Activated CD8-positive, alpha-beta memory T cell treated with anti-CD3 and anti-CD28 coated beads for 48 hours (primary cell): ENCODE measurements around the gene MAFB.
"Not testable (repeated sequence)": the region's sequence is repeated elsewhere in the genome, so short reads cannot be mapped to it uniquely, and the experiment has no call there.

Experiments used
- DNase-seq, 3 experiments: peaks; one replicate each; pipeline ENCODE4 v3.0.0-alpha.2; 2020; ENCODE audit warnings: low read depth in 2 of 3, low spot score in 2 of 3

Gene MAFB

DNA sequence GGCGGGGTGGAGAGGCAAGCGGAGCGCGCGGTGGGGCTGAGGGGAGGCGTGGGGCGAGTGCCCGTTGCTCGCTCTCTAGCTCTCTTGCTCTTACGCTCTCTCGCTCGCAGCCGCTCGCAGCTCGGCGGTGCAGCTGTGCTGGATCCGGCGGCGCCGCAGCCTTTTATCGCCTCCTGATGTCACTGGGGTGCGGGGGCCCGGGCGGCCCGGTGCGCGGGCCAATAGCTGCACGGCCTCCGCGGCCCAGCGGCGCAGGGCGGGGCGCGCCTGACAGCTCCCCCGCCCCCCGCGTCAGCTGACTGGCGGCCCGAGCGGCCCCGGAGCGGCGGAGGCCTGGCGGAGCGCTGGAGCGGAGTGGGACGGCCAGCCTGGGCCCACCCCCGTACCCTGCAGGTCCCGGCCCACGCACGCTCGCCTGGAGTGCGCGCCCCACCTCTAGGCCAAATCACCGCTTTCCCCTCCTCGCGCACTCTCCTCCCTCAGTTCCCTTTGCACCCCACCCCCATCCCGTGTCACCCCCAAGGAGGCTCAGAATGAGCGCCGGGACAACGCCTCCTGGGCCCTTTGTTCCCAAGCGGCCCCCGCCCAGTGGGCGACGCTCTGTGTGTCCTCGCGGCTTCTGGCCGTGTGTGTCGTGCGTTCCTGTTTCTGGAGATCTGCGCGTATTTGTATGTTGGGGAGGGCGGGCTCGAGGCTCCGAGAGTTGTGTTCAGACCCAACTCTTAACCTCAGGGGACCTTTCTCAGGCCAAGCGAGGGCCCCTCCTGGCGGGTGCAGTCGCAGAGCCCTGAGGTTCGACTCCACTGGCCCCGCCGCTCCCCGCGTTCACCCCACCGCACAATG, at the start of gene MAFB:
Gene MAFB (minus strand): TSS at position 137 of the 843 bp plus-strand sequence. CDS start 386 bp downstream, outside the sequence.
- DNase-seq: peak in 1 of 3 experiments; percentile 33

DNA sequence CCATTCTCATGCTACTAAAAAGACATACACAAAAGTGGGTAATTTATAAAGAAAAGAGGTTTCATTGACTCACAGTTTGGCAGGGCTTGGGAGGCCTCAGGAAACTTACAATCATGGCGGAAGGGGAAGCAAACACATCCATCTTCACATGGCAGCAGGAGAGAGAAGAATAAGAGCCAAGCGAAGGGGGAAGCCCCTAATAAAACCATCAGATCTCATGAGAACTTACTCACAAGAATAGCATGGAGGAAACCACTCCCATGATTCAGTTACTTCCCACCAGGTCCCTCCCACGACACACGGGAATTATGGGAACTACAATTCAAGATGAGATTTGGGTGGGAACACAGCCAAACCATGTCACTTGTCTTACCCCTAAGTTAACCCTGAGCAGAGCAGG, 47.4 kb upstream of the MAFB start:
- DNase-seq: not testable (repeated sequence)

DNA sequence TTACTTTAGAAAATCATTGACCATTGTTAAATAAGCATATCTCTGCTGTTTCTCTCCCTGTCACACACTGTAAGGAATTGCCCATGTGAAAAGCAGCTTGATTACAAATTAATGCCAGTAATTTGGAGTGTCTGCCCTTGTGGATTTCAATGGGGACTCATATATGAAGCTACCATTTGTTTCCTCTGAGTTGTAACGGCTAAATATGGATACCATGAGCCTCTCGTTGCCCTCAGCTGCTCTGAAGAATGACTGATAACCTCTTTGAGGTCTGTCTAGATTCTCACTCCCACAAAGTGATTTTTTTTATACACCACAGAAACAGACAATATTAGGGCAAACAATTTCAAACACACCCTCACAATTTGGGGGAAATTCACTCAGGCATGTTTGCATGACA, 40.0 kb upstream of the MAFB start:
- no peak for DNase-seq

DNA sequence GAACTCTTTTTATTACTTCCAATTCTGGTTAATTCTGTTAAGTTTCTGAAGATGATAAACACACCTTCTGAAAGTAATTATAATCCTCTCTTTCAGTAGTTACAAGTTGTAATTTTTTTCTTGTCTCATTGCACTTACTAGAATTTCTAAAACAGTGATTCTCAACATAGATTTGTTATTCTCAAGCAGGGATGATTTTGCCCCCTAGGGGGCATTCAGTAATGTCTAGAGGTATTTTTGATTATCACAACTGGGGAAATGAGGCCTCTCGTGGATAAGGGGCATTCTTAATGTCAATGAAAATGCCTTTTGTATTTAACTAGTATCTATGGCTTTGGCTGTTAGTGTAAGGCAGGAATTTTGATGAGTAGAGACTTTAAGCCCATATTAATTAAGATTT, 39.4 kb upstream of the MAFB start:
- no peak for DNase-seq

DNA sequence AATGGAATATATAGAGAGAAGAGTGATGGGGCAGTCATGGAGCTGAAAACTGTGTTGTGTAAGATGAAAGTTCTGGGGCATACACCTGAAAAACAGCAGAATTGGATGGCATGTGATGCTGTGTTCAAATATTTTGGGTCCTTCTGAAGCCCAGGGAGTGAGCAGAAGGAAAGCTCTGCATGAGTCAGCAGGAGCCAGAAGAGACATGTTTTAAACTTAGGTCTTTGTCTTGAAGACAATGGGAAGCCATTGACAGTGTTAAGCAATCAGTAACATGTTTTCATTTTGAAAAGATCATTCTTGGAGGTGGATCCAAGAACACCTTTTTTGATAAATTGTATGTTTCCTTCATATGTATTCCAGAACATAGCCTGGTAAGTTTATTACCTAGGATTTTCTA, 38.9 kb upstream of the MAFB start:
- DNase-seq: no peak

DNA sequence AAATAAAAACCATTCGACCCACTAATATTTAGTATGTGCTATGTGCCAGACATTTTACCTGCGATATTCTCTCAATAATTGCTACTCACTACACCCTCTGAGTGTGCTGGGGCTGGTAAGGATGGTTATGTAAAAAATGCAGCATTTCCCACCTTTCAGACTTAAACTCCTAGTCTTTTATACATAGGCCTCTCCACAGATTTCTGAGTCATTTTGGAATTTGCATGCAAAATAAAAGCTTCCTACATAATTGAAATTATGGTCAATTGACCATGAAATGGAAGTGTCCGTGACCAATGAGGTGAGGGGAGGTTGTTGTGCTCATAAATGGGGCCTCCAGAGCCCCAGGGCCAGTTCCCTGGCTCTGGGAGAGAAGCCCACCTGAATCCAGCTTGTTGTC, 37.7 kb upstream of the MAFB start:
- no peak for DNase-seq

DNA sequence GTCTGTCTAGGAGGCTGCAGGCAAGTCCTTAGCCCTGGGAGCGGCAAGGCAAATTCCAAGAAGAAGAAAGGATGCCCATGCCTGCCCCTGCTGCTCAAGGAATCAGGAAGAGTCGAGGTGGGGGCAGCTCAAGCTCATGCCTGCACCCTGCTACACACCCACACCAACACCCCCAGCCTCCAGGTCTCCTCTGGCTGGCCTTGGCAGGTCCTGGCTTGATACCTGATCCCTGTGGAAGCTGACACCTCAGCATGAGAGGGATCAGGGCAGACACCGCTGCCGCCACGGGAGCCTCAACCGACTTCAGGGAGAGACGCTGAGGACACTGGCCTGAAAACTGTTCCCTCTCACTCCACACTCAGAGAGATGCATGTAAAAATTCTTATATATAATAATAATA, 35.5 kb upstream of the MAFB start:
- no peak for DNase-seq

DNA sequence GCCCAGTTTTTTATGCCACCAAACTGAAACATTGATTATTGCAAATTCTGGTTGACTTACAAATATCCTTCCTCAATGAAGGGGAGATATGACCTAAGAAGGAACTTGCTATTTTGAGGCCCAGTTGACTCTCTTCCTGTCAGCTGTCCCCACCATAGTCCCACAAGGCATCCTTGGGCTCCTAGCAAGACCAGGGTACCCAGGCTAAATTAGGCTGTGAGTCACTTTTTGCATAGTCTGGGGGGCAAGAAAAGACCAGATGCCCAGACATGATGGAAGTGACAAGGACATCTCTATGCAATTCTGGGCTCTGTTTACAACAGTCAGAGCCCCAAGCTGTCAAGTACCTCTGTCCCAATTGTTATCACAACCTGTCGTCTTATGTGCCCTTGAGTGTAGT, 31.8 kb upstream of the MAFB start:
- no peak for DNase-seq

DNA sequence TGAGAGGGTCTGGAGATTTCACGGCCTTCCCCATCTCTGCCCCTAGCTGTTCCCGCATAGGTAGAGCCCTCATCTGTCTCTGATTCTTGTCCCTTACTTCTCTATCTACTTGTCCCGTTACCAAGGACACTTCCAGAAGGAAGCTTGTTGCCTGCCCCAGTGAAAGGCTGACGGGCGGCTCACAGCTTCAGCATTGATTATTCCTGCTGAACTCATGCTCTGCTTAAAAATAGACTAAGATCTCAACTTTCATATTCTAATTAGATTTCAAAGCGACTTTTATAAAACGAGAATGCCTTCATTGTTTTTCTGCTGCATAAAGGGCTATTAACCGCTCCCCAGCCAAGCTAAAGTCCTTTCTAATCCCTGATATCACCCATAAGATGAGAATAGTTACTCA, 31.1 kb upstream of the MAFB start:
- no peak for DNase-seq

DNA sequence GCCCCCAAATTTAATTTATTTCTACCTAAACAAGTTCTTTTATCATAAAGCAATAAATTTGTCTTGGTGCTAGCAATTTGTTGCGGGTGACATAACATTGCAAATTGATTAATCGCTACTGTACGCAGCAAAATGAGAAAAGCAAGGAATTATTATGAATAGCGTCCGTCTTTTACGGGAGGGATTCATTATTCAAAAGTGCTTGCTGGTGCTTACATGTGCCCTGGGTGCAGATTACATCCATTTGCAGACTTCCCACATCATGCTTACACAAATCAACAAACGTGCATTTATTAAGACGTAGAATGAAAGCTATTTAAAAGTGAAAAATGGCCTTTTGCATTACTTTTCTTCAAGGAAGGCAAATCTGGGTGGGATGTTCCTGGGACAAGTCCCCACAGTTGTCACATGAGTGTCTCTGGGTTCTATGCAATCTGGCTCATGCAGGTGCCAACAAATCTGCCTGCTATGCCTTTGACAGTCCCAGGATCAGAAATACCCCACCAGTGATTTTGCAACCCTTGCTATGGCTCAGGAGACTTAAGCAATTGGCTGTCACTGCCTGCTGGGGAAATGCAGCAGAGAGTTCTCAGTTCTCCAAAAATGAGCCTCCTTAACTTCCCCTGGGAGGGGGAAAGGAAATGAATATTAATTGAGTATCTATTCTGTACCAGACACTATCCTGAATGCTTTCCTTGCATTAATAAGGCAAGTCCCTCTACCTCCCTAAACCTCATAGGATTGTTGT, 30.1 kb upstream of the MAFB start:
- DNase-seq: no peak

DNA sequence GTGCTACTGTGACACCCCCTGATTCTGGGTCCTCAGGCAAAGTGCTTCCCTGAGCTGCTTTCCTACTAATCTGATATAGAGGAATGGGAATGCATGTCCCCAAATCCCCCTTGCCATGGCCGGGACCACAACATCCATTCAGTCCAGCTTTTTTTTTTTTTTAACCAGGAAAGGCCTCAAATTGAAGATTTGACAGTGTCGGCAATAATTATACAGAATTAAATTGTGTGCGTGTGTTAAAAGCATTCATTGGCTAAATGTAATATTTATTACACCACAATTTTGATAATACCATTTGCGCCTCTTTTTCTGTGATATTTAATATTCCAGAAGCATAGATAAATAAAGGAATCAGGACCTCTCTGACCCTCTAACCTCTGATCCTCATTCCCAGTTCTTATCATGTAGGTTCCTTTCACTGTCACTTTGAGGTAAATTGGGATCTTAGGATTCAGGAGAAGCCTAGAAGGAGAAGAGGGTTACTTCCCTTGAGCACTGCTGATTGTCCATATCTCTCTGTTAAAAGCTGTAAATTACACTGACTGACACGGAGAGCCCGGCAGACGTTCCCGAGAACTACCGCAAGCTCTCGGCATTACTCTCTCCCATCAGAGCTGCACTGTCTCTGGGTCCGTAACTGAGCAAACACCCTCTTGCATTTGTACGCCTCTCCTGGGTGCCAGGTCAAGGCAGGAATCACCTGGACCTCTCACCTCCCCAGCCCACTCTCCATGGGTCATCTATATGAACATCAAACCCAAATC, 29.4 kb upstream of the MAFB start:
- no peak for DNase-seq

DNA sequence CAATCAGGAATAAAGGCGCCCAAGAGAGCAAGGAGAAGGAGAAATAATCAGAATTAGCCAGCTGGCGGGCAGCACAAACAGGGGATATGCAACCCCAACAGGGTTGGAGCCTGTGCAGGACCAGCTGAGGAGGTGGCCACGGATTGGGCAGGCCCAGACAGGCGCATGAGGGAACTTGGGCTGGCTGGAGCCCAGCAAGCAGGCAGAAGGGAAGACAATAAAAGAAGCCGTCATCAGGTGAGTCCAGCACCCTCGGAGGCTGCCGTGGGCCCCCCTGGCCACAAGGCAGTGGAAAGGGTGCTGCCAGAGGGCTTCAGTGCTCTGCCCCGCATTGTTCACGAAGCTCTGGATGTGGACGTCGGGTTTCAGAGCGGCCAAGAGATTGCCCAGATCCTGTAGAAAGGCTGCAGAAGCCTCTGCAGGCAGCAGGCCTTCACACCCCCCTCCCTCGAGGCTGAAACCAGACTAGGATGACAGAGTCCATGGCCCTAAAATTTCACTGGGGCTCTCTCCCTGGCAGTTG, 28.4 kb upstream of the MAFB start:
- DNase-seq: no peak

DNA sequence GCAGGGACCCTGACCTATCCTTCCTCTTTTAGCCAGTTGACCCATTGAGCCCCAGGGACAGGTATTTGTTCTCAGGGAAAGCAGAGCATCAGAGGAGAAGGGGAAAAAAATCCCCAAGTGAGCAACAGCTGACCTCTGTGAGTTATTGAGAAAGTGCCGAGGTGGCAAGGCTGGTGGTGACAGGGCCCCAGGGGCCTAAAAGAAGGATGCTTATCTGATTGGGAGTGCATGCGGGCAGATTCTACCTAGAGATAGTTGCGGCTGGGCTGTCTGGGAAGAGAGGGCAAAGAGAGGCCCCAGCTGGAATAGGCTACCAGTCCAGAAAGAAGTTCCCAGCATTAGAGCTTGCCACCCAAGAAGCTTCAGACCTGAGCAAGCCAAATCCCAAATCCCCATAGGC, 26.5 kb upstream of the MAFB start:
- no peak for DNase-seq

DNA sequence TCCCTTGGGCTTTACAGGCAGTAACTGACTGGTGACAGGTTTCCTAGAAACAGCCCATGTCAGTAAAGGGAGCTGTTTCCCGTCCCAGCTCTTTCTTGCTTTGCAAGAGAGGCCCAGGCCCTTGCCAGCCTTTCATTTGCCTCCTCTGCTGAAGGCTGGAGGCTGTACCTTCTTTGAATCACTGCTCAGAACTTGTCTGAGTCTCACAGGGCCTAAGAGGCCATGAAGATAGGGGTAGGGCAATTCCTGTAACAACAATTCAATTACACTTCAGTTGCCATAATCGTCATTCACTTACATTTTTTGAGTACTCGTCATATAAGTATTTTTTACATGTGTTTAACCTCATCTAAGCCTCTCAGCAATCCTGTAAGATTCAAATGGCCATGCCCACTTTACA, 25.9 kb upstream of the MAFB start:
- no peak for DNase-seq

DNA sequence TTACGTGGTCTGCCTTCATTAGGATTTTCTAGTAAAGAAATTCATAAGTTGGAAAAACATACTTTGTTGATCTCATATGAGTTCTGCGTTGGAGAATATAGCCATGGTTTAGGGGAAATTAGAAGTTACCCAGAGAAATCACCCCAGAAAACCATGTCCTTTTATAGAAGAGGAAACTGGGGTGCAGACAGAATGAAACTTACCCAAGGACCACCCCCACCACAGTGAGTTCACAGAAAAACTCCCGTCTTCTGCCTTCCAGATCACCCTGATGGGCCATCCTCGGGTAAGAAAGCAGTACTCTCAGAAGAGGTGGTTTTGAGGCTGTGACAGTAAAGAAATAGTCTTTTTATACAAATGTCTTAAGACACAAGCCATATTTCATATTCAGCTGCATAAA, 25.1 kb upstream of the MAFB start:
- DNase-seq: no peak

DNA sequence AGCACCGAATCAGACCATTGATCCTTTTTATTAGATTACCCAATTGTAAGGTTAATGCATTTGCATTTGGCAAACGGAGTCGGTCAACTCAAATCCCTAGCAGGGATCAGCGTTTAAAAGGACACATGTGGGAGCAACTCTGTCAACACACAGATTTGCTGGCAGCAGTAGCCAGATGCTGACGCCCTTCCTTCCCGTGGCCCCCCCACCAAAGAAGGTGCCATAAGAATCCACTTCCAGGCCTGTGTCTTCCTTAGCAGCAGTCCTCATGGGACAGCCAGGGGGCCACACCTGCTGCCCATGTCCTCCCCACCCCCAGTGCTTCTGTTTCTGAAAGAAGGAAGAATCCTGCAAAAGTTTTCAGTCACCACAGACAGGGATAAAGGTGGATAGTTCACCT, 24.5 kb upstream of the MAFB start:
- no peak for DNase-seq

DNA sequence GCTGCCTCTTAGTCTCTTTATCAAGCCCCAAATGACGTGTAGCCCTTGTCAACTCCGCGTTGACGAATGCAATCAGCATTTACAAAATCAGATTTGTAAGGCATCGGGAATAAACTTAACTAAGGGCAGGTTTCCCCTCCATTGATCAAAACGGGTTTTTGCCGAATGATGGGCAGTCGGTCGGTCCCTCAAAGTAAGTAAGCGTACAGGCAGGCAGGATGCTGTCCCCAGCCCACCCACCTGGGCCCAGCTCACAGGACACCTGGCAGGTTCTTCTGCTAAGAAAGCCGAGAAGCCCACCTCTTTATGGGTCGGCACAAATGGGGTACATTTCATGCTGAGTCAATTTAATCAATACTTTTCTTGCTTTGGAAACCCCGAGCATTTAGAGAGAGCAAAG, 22.0 kb upstream of the MAFB start:
- DNase-seq: no peak

DNA sequence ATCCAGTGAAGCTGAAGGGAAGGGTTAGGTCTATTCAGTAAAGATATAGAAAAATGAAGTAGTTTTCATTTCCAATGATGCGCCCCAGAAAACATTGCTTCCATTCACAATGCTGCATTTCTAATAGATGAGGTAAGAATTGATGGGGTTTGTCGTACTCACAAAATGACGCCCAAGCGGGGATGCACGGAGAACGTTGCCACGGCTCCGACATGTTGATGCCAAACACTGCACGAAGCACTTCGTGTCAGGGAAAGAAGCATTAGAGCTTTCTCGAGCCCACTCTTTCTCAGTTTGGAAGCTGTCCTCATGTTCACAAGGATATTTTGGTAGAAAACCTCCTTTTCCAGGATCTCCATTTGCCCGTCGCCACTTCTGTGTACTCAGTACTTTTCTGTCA, 21.6 kb upstream of the MAFB start:
- DNase-seq: no peak

DNA sequence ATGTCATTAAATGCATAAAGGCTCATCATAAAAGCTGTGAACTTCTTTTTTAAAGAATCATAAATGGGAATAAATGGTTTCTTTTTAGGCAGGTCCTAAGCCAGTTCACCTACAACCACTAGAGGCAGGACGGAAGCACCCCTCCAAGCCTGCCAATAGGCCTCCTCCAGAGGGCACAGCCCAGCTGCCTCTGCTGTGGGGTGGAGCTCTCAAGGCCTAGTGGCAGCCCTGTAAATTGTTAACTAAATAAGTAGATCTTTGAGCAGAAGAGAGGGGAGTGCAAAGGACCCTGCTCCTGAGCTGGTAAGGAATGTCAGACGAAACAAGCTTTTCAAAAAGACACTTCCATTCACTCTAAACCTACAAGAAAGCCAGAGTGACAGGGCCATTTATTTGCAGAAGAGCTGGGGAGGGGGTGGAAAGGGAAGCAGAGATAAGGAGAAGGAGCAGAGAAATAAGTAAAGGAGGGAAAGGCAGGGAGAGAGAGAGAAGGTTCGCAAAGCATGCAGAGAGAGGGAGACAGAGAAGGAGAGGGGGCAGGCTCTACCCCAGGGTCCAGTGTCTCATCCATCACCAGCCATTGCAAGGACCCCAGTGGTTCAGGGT, 18.0 kb upstream of the MAFB start:
- no peak for DNase-seq

DNA sequence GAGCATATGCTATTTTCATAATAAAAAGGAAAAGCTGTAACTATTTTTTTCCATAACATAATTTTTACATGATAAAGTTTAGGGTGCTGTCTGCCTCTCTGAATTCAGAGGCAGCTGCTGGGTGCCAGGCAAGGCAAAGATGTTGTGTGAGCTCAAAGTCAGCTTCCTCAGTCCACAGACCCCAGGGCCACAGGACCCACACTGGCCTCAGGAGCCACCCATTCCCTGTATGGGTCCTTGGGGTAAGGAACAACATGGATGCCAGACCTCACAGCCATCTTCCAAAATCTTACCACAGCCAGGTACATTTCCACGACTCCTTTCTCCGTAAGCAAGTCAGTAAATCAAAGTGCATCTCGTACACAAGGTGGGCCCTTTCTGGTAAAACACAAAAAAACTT, 16.4 kb upstream of the MAFB start:
- DNase-seq: no peak

DNA sequence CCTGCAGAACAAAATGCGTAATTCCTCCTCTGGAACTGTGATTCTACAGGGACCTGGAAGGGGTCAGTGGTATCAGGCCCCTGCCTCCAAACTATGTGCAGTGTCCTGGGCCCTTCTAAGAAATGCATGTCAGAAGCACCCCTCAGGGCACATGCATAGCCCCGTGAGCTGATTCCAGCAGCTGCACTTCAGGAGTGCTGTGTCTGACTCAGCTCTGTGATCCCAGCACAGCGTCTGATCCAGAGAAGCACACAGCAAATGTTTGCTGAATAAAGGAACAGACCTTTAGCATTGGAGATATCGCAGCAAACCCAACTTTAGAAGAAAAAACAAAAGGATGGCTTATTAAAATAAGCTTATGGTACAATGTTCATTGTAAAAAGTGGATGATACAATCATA, 15.8 kb upstream of the MAFB start:
- DNase-seq: no peak
